ENCODE results near the gene PNLDC1.

Gene PNLDC1

GRCh38 chr6:159800141-159800865, at the start of gene PNLDC1:
PNLDC1 (plus strand) TSS chr6:159800276; CDS start chr6:159800308, 32 bp downstream.
- peak in 1 of 58 donors; percentile 11 for DNase-seq

- DNase-seq, result no peak
These were observed 48.6 kb upstream of the PNLDC1 start for GRCh38 chr6:159751448-159751847.

GRCh38 chr6:159753081-159753872, 46.8 kb upstream of the PNLDC1 start:
- no peak for DNase-seq

- DNase-seq, result no peak
These were observed 45.7 kb upstream of the PNLDC1 start for GRCh38 chr6:159754401-159754800.

GRCh38 chr6:159754959-159755914, 44.8 kb upstream of the PNLDC1 start:
- DNase-seq, result peak in 17 of 58 donors; percentile 1 to 45 (median 13)

GRCh38 chr6:159756508-159756907, 43.6 kb upstream of the PNLDC1 start:
- DNase-seq, result no peak

- no peak for DNase-seq
These were observed 41.8 kb upstream of the PNLDC1 start for GRCh38 chr6:159758031-159759001.

- no peak for DNase-seq
These were observed 40.4 kb upstream of the PNLDC1 start for GRCh38 chr6:159759645-159760044.

GRCh38 chr6:159760602-159761057, 39.4 kb upstream of the PNLDC1 start:
- DNase-seq, result no peak

- peak in 10 of 58 donors; percentile 28 to 58 (median 38) for DNase-seq
These were observed 38.8 kb upstream of the PNLDC1 start for GRCh38 chr6:159761129-159761872.

- peak; percentile 75 to 99 (median 95) for DNase-seq
These were observed 38.0 kb upstream of the PNLDC1 start, which contains the start of gene ACAT2 for GRCh38 chr6:159761873-159762680. ACAT2 (plus strand) TSS chr6:159762045; CDS start chr6:159762088, 43 bp downstream.

- peak in 11 of 58 donors; percentile 22 to 71 (median 48) for DNase-seq
These were observed 37.3 kb upstream of the PNLDC1 start for GRCh38 chr6:159762681-159763293.

- no peak for DNase-seq
These were observed 33.2 kb upstream of the PNLDC1 start for GRCh38 chr6:159766906-159767305.

- DNase-seq, result no peak
These were observed 30.6 kb upstream of the PNLDC1 start for GRCh38 chr6:159769470-159769869.

GRCh38 chr6:159772196-159772595, 27.9 kb upstream of the PNLDC1 start:
- no peak for DNase-seq

GRCh38 chr6:159777240-159777904, 22.7 kb upstream of the PNLDC1 start:
- DNase-seq, result no peak

GRCh38 chr6:159778131-159778530, 21.9 kb upstream of the PNLDC1 start:
- no peak for DNase-seq

All from anterior cingulate cortex (tissue), 58 donors.